ENCODE results near the gene APCDD1L.
"Not testable (repeated sequence)": the region's sequence is repeated elsewhere in the genome, so short reads cannot be mapped to it uniquely, and the experiment has no call there.

APCDD1L gene

DNA sequence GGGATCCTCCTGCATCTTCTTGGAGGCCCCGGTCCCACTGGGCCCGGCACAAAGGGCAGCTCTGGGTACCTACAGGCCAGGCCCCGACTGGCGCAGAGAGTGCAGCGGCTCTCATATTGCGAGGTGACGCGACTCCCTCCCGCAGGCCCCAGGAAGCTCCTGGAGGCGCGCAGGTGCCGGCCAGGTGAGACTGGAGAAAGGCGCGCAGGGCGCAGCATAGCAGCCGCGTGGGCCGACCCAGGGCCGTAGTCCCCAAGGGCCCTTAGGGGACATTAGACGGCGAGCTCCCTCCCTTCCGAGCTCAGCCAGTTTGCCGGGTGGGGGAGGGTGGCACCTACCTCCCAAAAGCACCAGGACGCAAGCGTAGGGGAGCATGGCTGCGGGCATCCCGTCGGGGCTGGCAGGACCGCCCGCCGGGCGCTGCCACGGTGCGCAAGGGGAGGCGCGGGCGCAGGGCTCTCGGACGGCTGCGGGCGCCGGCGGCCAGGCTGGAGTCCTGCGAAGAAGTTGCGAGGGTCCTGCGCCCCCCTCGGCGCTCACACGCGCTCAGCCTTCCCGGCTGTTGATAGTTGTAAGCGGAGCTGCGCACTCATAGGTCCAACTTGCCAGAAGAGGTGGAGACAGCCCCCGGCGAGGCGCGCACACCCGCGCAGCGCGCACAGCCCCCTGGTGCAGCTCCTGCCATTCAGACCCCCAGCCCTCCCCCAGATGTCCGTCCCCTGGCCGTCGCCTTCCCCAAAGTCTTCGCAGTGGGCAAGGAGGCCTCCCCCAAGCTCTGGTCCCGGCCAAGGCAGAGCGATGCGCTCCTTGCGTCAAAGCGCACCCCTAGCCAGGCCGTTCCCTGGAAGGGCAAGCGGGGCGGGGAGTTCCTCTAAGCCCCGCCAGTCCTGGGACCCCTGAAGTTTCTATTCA lies 622 bp downstream of the APCDD1L start:
- DNase-seq (ENCODE audit: low read depth), result no peak

DNA sequence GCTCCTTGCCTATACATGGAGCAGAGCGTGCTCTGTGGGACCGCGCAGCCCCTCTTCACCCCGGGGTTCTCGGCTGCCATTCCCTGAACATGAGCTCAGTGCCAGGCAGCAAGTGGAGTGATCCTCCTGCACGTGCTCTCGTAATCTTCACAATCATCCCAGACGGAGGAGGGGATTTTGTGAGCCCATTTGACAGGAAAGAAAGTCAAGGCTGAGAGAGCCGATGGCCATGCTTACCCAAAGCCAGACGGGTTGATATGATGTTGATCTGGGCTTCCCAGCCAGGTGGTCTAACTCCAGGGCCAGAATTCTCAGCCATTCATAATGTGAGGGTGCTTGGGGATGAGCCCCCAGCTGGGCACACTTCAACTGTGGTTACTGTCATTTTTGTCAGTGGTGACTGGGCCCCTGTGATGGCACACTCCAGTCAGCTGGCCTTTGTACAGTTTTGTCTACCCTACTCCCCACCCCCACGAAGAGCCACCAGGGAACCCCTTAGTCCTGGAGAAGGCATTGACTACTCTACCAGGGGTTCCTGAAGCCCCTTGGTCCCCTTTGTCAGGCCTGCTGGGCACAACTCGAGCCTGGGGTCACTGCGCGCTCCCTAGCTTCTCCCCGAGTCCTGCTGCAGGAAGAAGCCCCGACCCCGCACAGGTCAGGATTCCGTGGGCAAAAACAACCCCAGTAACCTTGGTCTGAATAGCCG lies 1.5 kb downstream of the APCDD1L start:
- no peak for DNase-seq (ENCODE audit: low read depth)

DNA sequence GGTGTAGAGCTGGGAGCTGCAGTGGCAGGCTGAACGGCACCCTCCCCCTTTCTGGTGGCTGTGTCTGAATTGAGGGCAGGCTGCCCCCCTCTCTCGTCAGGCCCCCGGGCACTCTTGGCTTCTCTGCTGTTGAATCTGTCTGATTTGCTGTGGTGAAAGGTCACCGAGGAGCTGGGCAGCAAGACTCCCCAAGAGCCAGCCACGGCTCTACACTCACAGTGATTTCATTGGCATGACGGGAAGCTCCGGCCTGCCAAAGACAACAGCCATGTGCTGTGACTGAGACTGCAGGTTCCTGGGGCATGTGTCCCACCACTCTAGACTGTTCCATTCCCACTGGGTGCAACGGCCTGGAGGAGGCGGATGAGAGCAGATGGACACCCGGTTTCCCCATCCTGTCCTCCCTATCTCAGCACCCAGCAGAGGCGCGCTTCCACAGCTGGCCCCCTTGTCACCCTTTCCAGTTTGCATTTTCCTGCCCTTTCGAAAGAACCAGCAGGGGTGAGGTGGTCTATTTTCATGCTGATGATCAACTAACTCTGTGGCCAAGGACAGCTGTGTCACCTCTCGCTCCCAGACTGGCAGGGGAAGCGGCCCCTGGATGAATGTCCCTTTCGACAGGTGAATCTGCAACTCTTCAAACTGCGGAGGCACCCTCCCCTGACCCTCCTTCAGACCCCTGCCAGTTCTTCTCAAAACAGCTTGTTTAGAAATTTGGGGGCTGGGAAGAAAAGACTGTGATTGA lies 2.2 kb downstream of the APCDD1L start:
- DNase-seq (ENCODE audit: low read depth), result no peak

- no peak for DNase-seq (ENCODE audit: low read depth)
Measured at GRCh38 chr20:58511861-58512260, 3.3 kb downstream of the APCDD1L start.

- no peak for DNase-seq (ENCODE audit: low read depth)
Measured at GRCh38 chr20:58511364-58511763, 3.8 kb downstream of the APCDD1L start.

- DNase-seq (ENCODE audit: low read depth), result no peak
Measured at GRCh38 chr20:58510921-58511320, 4.3 kb downstream of the APCDD1L start.

- DNase-seq (ENCODE audit: low read depth), result no peak
Measured at GRCh38 chr20:58508762-58509395, 6.3 kb downstream of the APCDD1L start.

- not testable (repeated sequence) for DNase-seq (ENCODE audit: low read depth)
Measured at GRCh38 chr20:58506999-58507398, 8.2 kb downstream of the APCDD1L start.

GRCh38 chr20:58504566-58504965 lies 10.6 kb downstream of the APCDD1L start:
- DNase-seq (ENCODE audit: low read depth), result no peak

- DNase-seq (ENCODE audit: low read depth), result no peak
Measured at GRCh38 chr20:58503668-58504067, 11.5 kb downstream of the APCDD1L start.

- DNase-seq (ENCODE audit: low read depth), result no peak
Measured at GRCh38 chr20:58500256-58500655, 14.9 kb downstream of the APCDD1L start.

- no peak for DNase-seq (ENCODE audit: low read depth)
Measured at GRCh38 chr20:58498470-58499068, 16.6 kb downstream of the APCDD1L start.

GRCh38 chr20:58497724-58498469 lies 17.3 kb downstream of the APCDD1L start:
- DNase-seq (ENCODE audit: low read depth), result no peak

- no peak for DNase-seq (ENCODE audit: low read depth)
Measured at GRCh38 chr20:58497076-58497641, 18.0 kb downstream of the APCDD1L start.

DNA sequence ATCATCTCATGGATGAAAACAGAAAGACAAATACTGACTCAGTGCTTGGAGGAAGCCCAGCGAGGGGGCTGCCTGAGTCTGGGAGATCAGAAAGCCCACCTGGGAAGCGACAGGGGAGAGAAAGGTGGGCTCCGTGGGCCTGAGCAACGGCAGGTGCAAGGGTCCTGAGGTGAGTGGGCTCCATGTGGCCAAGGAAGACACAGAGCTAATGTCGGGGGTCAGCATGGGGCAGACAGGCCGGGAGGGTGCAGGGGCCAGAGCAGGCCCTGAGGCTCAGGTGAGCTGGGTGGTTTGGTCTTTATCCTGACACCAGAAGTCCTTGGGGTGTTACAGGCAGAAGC lies 18.8 kb downstream of the APCDD1L start:
- DNase-seq (ENCODE audit: low read depth), result no peak

DNA sequence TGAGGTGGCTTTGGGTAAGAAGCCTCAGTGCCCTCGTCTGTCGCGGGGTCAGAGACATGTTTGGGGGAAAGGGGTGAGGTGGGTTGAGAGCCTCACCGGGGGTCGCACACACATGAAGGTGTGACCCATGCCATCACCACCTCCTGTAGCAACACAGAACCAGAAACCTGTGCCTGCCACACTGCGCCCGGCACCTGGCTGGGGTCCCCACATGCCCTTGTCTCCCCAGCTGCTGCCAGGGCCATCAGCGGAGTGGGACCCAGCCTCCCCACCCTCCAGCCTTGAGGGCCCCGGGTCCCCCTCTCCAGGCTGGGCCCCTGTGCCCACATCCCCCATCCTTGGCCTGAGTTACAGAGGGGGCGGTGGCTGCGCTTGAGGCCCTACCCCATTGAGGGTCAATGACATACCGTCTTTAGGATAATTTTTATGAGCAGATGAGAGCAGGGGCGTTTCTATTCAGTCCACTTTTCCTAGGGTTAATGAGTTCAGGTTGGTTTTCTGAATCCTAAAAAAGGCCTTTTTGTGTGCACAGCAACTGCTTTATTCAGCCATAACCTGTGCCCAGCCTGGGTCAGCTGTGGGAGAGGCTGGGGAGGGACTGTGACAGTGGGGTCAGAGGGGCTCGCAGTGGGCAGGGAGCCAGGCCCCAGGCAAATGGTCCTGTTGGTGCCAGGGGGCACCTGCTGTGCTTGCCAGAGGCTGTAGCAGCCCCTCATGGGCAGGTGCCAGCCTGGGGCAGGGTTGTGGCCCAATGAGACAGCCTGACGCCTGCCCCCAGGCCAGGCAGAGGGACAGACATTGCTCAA lies 19.4 kb downstream of the APCDD1L start:
- DNase-seq (ENCODE audit: low read depth), result no peak

- DNase-seq (ENCODE audit: low read depth), result no peak
Measured at GRCh38 chr20:58494923-58495622, 20.1 kb downstream of the APCDD1L start.

GRCh38 chr20:58492795-58493524 lies 22.2 kb downstream of the APCDD1L start:
- no peak for DNase-seq (ENCODE audit: low read depth)

Data from T-helper 22 cell (primary cell).